HG02759 (cell line): Measurements from ENCODE around the gene DFFB.
"Not testable (repeated sequence)": the region's sequence is repeated elsewhere in the genome, so short reads cannot be mapped to it uniquely, and the experiment has no call there.

ENCODE experiments used
- ATAC-seq: cut with Tn5 transposase; IDR thresholded peaks from one replicate; pipeline ENCODE4 v1.9.1; 2021; ENCODE audit warnings: mild to moderate bottlenecking, moderate library complexity; ENCODE audit not compliant: unreplicated experiment

Gene DFFB

DNA sequence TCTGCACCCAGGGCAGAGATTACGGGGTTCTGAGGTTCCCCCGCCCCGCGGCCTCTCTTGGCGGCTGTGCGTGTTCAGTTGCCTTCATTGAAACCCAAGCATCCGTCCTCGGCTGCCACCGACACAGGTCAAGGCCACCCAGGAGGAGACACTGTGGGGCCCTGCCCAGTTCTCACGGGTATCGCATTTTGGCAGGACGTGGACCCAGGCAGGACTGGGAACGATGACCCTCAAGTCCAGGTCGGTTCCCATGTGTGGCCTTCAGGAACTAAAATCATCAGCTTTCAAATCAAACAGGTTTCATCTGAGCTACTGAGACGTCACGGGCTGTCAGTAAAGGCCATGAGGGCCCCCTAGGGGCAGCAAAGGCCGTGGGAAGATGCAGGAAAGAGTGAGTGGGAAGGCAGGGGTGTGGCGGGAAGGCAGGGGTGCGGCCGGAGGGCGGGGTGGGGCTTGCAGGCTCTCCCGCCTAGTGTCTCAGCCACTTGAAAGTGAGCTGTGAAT lies 49.8 kb downstream of the DFFB start:
- no peak for ATAC-seq

DNA sequence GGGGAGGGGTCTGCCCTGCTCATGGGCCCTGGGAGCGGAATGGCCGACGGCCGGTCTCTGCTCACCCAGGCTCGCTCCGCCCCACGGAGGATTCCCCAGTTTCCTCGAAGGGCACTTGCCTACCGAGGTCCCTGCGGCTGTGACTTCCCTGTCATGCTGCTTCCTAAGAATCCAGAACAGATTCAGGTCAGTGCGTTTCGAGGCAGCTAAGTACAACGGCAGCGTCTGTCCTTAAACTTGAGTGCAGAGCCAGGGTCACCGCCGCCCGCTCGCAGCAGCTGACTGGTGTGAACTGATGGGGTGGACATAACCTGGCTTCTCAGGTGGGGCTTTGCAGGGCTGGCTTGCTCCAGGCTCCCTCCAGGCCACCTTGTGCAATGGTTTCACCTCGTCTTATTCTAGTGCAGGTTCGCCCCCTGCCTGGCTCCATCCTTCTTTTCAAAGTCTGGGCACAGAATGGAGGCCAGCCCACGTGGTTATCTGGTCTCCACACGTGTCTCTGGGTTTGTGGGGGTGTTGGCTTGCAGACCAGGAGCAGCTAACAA lies 50.4 kb downstream of the DFFB start:
- no peak for ATAC-seq

DNA sequence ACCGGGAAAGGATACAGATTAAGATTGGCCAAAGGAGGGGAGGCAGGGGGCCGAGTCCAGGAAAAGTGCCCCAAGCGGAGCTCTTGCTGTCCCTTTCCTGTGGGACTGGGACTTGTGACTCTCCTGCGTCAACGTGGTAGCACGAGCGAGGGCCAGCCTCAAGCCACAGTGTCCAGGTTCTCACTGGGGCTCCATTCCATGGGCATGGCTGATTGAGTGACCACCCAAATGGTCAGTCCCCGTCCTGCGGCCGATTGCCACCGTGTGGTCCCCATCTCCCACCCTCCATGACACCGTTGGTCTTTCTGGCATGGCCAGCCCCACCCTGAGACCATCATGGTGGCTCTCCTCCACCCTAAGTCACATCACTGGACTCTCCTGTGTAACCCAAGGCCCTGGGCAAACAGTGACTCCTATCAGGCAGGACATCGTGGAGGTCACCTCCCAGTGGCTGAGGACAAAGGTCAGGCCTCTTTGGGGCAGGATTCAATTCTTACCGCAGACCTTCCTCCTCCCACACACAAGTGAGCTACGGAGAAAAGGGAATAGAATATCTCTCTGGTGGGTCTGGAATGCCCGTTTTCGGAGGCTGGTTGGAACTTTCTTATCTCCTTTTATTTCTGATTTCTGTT lies 51.7 kb downstream of the DFFB start:
- ATAC-seq = no peak

DNA sequence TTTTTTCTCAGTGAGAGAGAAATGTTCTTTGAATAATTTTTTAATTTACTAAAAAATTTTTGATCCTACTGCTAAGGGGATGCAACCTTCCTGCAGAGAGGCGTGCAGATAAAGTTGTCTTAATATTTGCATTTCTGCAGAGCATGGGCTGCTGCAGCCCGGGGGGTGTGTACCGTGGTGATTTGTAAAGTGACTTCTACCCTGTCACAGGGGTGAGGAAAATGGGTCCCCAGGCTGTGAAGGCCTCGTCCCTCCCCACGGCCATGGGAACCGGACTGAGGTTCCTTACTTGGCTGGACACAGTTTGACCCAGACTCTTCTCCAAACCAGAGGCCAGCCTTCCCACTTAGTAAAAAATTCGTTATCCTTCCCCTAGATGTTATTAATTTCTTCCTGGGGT lies 52.3 kb downstream of the DFFB start:
- ATAC-seq = no peak

DNA sequence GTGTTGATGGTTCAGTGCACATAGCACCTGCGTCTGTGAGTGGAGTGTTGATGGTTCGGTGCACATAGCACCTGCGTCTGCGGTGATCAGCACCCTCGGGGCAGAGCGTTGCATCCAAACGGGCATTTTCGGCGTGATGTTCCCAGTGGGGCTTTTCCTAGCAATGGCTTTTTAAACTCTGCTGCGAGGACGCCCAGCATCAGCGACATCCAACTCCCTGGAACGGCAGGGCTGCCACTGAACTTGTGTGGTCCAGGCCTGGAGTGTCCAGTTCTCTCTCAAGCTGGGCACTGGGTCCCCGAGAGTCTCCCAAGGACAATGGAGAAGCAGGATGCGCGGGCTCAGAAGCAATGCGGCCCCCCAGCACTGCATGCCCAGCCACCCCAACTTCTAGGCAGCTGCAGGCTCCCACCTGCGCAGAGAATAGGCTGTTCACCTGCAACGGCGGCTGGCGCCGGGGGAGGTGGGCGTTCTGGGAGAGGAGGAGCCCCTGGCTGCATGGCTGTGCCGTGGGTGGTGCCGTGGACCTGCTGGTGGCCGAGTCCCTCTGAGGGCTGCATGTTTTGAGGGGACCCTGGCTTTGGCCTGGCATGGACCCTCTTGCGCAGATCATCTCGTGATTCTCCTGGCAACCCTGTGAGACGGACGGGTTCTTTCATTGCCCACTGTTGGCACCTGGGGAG lies 52.9 kb downstream of the DFFB start:
- ATAC-seq = no peak

DNA sequence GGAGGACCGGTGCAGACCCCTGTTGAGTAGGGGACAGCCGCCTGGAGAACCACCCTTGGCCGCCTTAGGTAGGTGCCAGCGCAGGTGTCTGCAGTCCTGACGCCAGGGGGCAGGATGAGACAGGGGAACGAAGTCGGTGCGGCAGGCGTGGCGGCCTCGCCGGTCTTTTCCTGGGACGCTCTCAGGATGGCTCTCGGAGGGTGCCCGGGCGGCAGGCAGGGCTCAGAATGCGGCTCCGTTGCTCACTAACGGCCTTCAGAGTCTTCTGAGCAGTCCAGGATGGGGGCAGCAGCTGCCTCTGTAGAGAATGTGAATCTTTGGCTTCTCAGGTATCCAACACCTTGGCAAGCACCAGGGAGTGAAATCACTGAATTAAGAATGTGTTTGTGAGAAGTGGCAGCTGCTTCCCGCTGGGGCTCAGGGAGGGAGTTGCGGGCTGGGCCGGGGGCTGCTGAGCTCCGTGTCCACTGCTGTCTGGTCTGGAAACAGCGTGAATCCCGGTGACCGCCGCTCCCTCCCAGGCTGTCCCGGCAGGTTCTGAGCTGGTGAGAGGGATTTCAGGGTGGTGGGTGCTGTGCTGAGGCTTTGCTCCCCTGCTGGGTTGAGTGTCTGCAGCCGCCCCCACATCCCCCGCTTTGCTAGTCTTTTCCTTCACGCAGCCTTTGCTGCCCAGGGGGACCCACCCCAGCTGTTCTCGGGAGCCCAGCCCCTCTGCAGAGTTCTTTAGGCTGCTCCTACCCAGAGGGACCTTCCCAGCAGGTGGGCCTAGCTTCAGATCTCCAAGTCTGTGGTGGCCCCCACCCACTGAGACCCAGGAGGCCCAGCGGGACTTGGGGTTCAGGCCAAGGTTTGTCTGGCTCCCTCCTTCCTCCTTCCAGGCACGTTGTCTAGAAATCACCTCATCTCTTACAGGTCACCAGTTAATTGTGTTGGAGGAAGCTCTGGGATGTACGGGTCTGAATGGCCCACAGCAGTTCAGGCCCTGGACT lies 53.9 kb downstream of the DFFB start:
- no peak for ATAC-seq

DNA sequence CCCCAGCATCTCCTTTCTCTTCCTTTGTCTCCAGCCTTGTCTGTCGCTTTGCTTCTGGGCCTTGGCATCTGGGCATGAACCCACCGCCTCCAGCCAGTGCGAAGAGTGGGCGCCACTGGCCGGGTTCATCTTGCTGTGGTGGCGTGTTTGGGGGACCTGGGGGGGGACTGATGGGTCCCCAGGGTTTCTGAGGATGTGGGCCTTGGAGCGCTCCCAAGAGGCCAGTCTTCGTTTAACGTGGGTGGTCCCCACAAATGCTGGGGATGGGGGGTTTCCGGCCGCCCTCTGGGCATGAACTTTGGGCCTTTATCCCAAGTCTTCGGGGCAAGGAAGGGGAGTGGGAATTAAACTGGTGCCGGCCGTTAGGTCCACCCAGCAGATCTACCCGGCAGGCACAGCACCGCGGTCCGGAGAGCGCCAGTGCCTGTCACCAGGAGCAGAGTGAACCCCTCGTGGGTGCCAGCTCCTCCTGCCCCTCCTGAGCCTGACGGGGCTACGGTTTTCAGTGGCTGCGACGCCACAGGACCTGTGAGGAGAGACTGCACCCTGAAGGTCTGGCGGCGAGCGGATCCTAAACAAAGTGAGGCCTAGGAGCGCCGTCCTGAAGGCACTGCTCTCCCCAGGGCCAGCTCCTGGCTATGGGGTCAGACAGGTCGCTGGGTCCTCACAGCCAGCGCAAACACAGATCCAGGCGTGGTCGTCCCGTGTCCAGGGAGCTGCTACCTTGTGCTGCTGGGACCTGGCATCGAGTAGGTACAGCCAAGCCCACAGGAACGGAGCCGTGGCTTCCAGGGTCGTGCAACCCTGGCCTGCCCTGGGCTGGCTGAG lies 54.9 kb downstream of the DFFB start:
- no peak for ATAC-seq

DNA sequence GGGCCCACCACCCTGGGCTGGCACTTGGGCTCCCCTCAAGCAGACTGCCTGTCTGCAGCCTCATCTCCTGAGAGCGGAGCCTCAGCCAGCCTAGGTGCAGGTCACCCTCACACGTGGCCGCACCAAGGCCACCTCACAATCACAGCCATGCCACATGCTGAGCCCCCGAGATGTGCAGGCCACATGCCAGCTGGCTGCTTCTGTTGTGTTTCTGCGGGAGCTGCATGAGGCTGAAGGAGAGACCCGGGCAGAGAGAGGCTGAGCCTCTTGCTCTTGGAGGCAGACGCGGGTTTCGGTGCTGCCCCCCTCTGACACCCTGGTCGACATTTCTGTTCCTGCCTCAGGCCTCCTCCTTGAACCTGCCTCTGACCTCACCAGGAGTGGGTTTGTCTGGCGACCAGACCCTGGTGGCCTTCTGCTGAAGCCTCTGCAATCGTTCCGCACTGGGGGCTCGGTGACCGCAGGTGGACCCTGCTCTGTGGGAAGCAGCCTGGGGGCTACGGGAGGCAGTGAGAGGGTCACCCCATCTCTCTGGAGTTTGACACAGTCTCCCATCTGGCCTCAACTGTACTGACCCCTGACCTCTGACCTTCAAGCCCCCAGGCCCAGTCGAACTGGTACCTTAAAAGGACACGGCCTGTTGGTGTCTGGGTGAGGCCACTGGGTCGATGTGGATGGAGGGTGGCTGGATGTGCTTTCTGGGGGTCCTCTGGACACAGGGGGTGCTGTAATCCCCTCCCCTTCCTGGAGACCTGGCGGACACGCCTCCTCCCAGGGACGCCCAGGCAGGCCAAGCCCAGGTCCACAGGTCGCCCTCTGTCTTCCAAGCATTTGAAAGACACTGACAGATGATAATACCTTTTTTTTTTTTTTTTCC lies 55.8 kb downstream of the DFFB start:
- no peak for ATAC-seq

DNA sequence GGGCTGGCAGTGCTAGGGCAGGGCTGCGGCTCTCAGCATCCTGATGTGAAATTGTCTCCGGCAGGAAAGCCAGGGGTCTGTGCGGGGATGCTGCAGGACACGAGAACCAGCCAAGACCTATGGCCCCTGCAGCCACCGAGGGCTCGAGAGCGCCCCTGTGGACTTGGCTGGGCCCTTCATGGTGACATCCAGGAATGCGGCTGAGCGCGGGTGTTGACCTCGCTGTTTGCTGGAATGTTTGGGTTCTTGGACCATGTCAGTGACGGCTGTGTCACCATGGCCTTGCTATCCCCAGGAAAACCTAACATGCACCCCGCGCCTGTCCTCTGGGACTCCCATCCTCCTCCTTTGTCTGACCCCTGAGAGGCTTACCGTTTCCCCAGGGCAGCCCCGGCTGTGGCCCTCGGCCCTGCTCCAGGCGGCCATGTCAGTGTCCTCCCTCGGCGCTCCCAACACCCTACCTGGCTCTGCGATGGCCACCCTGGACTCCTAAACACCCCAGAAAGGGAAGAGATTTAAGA lies 57.1 kb downstream of the DFFB start:
- ATAC-seq = no peak

DNA sequence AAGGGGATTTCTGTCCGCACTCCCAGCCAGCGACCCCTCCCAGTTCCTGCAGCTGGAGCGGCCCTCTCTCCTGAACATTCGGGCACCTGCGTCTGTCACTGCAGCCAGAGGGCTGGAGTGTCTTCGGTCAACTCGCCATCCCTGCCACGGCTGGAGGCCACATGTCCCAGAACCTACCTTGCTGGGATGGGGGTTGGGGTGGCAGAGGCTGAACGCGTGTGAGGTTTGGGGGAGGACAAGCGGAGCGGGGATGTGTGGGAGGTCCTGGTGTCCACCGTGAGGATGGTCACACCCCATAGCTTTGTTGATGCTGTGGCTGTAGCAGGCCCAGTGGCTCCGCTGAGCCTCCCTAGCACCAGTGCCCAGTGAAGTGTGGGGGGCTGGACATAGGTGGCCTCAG lies 57.6 kb downstream of the DFFB start:
- ATAC-seq = no peak

DNA sequence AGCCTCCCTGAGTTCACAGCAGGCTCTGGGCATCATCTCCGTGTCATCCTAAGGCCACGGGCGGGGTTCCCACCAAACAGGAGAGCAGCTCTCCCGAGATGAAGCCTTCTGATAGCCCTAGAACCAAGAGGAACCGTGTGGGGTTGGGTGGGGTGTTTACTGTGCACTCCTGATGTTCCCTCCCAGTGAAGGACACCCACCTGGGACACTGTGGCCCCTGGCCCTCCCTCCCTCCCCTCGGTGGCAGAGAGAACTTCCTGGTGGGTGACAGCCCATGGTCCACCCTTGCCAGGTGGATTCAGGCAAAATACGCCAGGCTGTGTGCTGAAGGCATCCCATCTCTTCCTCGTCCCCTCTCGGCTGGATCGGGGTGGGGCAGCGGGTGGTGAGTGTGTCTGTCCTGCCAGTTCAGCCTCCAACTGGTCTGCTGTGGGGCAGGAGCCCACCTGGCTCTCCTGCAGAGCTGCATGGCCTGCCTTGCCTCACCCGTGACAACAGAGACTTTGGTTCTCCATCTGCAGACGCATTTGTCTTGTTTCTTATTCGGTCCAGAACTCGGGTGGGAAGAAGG lies 58.4 kb downstream of the DFFB start:
- no peak for ATAC-seq

DNA sequence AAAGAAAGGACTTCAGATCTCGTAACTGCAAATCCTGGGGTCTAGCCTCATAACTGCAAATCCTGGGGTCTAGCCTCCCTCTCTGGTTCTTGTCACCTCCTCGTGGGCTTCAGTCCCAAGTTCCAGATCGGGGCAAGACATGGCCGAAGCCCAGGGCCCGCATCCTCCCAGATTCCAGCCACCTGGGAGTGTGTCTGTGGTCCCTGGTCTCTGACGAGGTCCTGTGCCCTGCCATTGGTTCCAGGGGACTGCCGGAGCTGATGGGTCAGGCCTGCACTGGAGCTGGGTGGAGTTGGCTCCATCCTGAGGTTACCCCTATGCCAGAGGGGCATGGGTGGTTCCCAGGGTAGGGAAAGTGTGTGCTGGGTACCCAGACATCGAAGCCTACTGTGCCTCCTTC lies 60.5 kb downstream of the DFFB start:
- ATAC-seq = no peak

DNA sequence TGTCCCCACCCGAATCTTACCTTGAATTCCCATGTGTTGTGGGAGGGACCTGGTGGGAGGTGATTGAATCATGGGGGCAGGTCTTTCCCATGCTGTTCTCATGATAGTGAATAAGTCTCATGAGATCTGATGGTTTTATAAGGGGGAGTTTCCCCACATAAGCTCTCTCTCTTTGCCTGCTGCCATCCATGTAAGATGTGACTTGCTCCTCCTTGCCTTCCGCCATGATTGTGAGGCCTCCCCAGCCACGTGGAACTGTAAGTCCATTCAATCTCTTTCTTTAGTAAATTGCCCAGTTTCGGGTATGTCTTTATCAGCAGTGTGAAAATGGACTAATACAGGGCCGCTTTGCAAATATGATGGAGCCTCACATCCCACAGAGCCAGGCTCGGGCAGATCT lies 61.1 kb downstream of the DFFB start:
- ATAC-seq = not testable (repeated sequence)

DNA sequence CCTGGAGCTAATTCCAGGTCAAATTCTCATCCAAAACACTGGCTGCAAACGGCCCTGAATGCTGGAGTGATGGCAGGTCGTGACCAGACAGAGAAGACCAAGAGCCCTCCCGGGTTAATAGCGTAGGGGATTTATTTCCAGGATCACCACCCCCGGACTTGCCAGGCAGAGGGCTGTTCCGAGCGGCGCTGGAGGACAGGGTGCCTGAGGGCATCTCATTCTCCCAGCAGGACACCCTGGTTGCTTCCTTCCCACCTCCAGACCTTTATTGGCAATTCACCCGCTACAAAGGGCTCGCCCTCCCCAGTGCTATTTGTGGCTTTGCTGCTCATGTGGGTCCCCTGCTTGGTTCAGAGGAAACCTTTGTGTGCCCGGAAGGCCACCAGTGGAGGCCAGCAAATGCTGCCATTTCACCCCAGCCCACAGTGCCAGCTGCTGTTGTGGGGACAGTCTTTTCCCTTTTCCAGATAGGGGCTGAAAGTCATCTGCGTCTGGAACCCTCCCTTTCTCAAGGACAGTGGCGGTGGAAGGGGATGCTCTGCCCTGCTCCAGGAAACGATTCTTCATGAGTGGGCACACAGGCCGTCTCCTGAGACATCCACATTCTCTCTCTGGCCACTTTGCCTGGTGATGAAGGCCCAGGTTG lies 61.8 kb downstream of the DFFB start:
- no peak for ATAC-seq

DNA sequence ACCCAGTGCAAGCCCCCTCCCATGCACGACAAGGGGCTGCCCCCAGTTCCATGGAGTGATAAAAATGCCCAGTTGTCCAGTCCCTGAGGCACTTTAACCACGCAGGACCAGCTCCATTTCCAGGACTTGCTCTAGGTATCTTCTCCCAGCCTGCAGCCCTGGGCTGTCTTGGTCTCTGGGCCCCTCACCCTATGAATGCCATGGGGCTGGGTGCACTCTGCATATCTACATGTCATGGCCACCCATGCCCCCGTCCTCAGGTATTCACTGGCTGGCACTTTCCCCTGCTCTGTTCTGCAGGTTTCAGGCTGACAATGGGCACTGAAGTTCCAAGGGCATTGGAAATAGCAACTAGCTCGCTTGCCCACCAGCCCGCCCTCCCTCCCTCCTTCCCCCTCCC lies 62.4 kb downstream of the DFFB start:
- ATAC-seq = no peak

DNA sequence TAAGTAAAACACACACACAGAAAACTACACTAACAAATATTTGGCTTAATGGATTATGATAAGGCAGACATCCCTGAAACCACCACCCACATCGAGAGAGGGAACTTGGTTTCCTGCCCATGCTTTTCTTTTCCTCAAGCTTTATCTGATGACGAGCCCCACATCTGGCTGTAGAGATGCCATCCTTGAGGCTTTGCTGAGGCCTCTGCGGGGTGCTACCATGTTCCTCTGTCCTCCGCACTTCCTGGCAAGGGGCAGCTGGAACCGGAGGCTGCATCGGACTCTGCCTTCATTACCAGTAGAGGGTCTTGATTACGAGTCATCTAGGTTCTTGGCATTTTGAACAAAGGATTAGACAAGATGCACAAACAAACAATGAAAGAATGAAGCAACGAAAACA lies 64.5 kb downstream of the DFFB start:
- no peak for ATAC-seq

DNA sequence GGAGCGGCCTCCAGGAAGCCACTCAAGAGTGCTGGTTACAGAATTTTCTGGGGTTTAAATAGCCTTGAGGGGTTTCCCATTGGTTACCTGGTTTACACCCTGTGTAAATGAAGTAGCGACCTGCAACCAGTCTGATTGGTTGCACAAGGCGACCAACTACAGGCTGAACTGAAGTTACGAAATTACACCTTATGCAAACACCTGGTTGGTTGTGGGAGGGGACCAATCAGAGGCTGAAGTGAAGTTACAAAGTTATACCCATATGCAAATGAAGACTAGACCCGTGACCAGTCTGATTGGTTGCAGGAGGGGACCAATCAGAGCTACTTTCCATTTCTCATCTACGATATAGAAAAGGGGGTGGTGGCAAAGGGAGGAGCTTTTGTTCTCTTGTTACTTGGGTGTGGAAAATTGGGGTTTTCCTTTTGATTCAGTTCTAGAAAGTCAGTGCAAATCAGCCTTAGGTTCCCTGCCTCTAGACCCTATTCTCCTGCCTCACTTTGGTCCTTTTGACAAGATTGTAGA lies 65.0 kb downstream of the DFFB start:
- no peak for ATAC-seq

DNA sequence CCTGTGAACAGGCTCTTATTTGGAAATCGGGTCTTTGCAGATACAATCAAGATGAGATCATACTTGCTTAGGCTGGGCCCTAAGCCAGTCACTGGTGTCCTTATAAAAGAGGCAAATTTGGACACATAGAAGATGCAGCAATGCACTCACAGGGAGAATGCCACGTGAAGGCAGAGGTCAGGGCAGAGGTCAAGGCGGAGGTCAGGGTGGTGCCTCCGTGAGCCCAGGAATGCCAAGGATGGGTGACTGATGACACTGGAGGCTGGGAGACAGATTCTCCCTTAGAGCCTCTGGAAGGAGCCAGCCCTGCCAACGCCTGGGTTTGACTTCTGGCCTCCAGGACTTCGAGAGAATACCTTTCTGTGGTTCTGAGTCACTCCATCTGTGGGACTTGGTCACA lies 65.6 kb downstream of the DFFB start:
- no peak for ATAC-seq
